Measurements from ENCODE around the gene ATP11A. TPM values are rescaled to one million over a fixed set of nuclear protein-coding genes. Genes with fewer than 3 reads are reported as not detected.

ATP11A gene
- total RNA-seq, 4 donors from 2014 or later: 18.6 to 30.3 (median 26.8) TPM

- no peak for TF ChIP-seq CTCF (IDR thresholded peaks at IDR 0.05; ENCODE audit: low read depth)
These were observed 88.0 kb downstream of the ATP11A start for GRCh38 chr13:112777637-112778406.

- no peak for TF ChIP-seq CTCF (IDR thresholded peaks at IDR 0.05; ENCODE audit: low read depth)
These were observed 90.2 kb downstream of the ATP11A start for GRCh38 chr13:112779856-112780604.

- TF ChIP-seq CTCF (IDR thresholded peaks at IDR 0.05; ENCODE audit: low read depth): no peak
These were observed 91.4 kb downstream of the ATP11A start for GRCh38 chr13:112781287-112781686.

- no peak for TF ChIP-seq CTCF (IDR thresholded peaks at IDR 0.05; ENCODE audit: low read depth)
These were observed 92.1 kb downstream of the ATP11A start for GRCh38 chr13:112781881-112782361.

GRCh38 chr13:112782429-112783010, 92.7 kb downstream of the ATP11A start:
- no peak for TF ChIP-seq CTCF (IDR thresholded peaks at IDR 0.05; ENCODE audit: low read depth)

- no peak for TF ChIP-seq CTCF (IDR thresholded peaks at IDR 0.05; ENCODE audit: low read depth)
These were observed 93.5 kb downstream of the ATP11A start for GRCh38 chr13:112783135-112783977.
